ENCODE results near the gene TMEM9.

DNA sequence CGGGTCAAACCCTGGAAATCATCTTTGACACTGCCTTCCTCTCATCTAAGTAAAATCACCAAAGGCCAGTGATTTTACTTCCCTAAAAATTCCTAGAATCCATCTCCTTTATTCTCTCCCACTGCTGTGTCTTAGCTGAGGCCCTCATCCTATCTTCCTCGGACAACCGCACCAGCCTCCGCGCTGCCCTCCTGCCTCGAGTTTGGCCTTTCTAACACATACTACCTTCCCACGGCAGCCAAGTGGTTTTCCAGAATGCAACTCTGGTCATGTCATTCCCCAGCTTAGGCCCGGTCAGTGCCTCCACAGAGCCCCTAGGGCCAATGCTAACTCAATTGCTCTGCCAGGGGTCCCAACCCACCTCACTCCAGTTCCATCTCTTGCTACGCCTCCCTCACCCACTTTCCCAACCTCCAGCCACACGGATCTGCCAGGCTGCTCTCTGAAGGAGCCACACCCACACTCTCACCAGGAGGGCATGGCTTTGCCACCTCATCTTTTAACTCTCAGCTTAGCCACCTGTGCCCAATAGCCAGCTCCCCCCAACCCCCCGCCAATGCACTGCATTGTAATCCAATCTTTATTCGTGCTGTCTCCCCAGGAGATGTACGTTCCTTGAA lies 6.8 kb downstream of the TMEM9 start:
- no peak for TF ChIP-seq CTCF (IDR thresholded peaks at IDR 0.05)
- no peak for TF ChIP-seq EZH2 (IDR thresholded peaks at IDR 0.05)

Measured in neural progenitor cell (in vitro differentiated cells).